Measurements from ENCODE around the gene ZDHHC3.

Gene ZDHHC3

GRCh38 chr3:44893097-44893496 is 82.9 kb downstream of the ZDHHC3 start:
- DNase-seq (ENCODE audit: low spot score), result no peak

- DNase-seq (ENCODE audit: low spot score), result no peak
Measured at GRCh38 chr3:44892689-44893088, 83.3 kb downstream of the ZDHHC3 start.

- DNase-seq (ENCODE audit: low spot score), result no peak
Measured at GRCh38 chr3:44890852-44891251, 85.1 kb downstream of the ZDHHC3 start.

- DNase-seq (ENCODE audit: low spot score), result no peak
Measured at GRCh38 chr3:44890258-44890657, 85.7 kb downstream of the ZDHHC3 start.

GRCh38 chr3:44887101-44887500 is 88.9 kb downstream of the ZDHHC3 start:
- DNase-seq (ENCODE audit: low spot score), result no peak

GRCh38 chr3:44886561-44886960 is 89.4 kb downstream of the ZDHHC3 start:
- no peak for DNase-seq (ENCODE audit: low spot score)

GRCh38 chr3:44885618-44886017 is 90.4 kb downstream of the ZDHHC3 start:
- no peak for DNase-seq (ENCODE audit: low spot score)

- no peak for DNase-seq (ENCODE audit: low spot score)
Measured at GRCh38 chr3:44883999-44884431, 92.0 kb downstream of the ZDHHC3 start.

- no peak for DNase-seq (ENCODE audit: low spot score)
Measured at GRCh38 chr3:44883213-44883955, 92.6 kb downstream of the ZDHHC3 start.

- DNase-seq (ENCODE audit: low spot score), result no peak
Measured at GRCh38 chr3:44880284-44880683, 95.7 kb downstream of the ZDHHC3 start.

GRCh38 chr3:44877333-44877732 is 98.6 kb downstream of the ZDHHC3 start:
- no peak for DNase-seq (ENCODE audit: low spot score)

- DNase-seq (ENCODE audit: low spot score), result no peak
Measured at GRCh38 chr3:44875596-44875995, 100.4 kb downstream of the ZDHHC3 start.
